GM21529 (cell line): ENCODE measurements around the gene NAA80.
"Not testable (repeated sequence)": the region's sequence is repeated elsewhere in the genome, so short reads cannot be mapped to it uniquely, and the experiment has no call there.

Experiments used
- ATAC-seq: cut with Tn5 transposase; IDR thresholded peaks from one replicate; pipeline ENCODE4 v1.9.1; 2021; ENCODE audit not compliant: unreplicated experiment

Gene NAA80

GRCh38 chr3:50316657-50317242 is 17.5 kb upstream of the NAA80 start:
- no peak for ATAC-seq

- ATAC-seq, result no peak
These were observed 15.6 kb upstream of the NAA80 start for GRCh38 chr3:50314816-50315215.

- no peak for ATAC-seq
These were observed 15.1 kb upstream of the NAA80 start for GRCh38 chr3:50314342-50314741.

GRCh38 chr3:50312041-50312440 is 12.8 kb upstream of the NAA80 start:
- not testable (repeated sequence) for ATAC-seq

- ATAC-seq, result no peak
These were observed 5.4 kb upstream of the NAA80 start for GRCh38 chr3:50304601-50305000.

- no peak for ATAC-seq
These were observed 4.0 kb upstream of the NAA80 start, which contains the start of gene HYAL1 for GRCh38 chr3:50303013-50303815. HYAL1 (minus strand) TSS chr3:50303574; CDS start chr3:50302956, 618 bp downstream.

- ATAC-seq, result no peak
These were observed 3.1 kb upstream of the NAA80 start for GRCh38 chr3:50302095-50303012.

GRCh38 chr3:50300681-50301254 is 1.6 kb upstream of the NAA80 start:
- ATAC-seq, result no peak

GRCh38 chr3:50299929-50300680 is 900 bp upstream of the NAA80 start:
- no peak for ATAC-seq

- no peak for ATAC-seq
These were observed 378 bp upstream of the NAA80 start for GRCh38 chr3:50299638-50299928.

GRCh38 chr3:50297896-50298725 is 1.1 kb downstream of the NAA80 start:
- no peak for ATAC-seq

- no peak for ATAC-seq
These were observed 1.8 kb downstream of the NAA80 start for GRCh38 chr3:50297384-50297775.

GRCh38 chr3:50296721-50297383 is 2.4 kb downstream of the NAA80 start:
- no peak for ATAC-seq

- ATAC-seq, result no peak
These were observed 3.4 kb downstream of the NAA80 start for GRCh38 chr3:50295553-50296431.

GRCh38 chr3:50294492-50295403 is 4.5 kb downstream of the NAA80 start:
- ATAC-seq, result no peak

GRCh38 chr3:50294089-50294488 is 5.1 kb downstream of the NAA80 start:
- no peak for ATAC-seq

- no peak for ATAC-seq
These were observed 6.0 kb downstream of the NAA80 start for GRCh38 chr3:50293079-50293801.
